K562 (cell line): Measurements from ENCODE around the gene ATE1. TPM values are rescaled to one million over a fixed set of nuclear protein-coding genes. Genes with fewer than 3 reads are reported as not detected.

ENCODE experiments used
- ATAC-seq: fragments of 200-7000 bp; cut with Tn5 transposase; 3 replicates; pipeline ENCODE4 v1.9.1; 2020; ENCODE audit warnings: moderate library complexity
- BruUV-seq: library from RNA; stranded (reverse); fragments of 400-500 nt; replicated peaks from 2 replicates; lab custom pipeline; 2021; lab: Mats Ljungman, UMichigan
- CTCF ChIA-PET: fragments of 300-600 bp; formaldehyde crosslinking; extraction: SDS; loops from one replicate; lab custom pipeline; 2021; ENCODE audit warnings: low intra/inter-chr PET ratio; lab: Yijun Ruan, JAX
- POLR2A ChIA-PET: fragments of 300-600, 350-650 bp; sonication (Branson Sonifier 250); formaldehyde crosslinking; extraction: SDS; loops from one replicate; lab custom pipeline; 2021; ENCODE audit warnings: antibody characterized with exemption, inconsistent platforms; lab: Yijun Ruan, JAX
- DNase-seq, 4 experiments: peaks; one replicate each; pipeline versions ENCODE4 v3.0.0 to v3.0.0-alpha.2; 2011 to 2018; ENCODE audit warnings: low spot score in 3 of 4, mixed read lengths in 3 of 4; ENCODE audit errors: extremely low read depth in 1 of 4
- FAIRE-seq: peaks from 2 replicates; lab custom pipeline; 2011; peaks lifted over from hg19 to GRCh38; lab: Jason Lieb, UNC
- H2AFZ ChIP-seq: 2 replicates; pipeline ENCODE4 v1.6.0; 2011; ENCODE audit warnings: low read depth, low read length, control low read depth, inconsistent platforms
- H3K27ac ChIP-seq: fragments of 200-600 bp; 3 replicates; pipeline ENCODE4 v1.8.0; 2011; ENCODE audit warnings: low read depth, mild to moderate bottlenecking, control low read depth, inconsistent platforms, low read length, moderate library complexity, mixed read lengths; ENCODE audit errors: extremely low read depth
- H3K27me3 ChIP-seq, 2 experiments: fragments of 300-600 bp in 1 of 2; 2 replicates in 1 of 2; 3 replicates in 1 of 2; pipeline versions ENCODE4 v1.6.0 to v1.8.0; 2011; ENCODE audit warnings: inconsistent platforms in 2 of 2, low read length in 2 of 2, mild to moderate bottlenecking in 1 of 2, mixed read lengths in 1 of 2, moderate library complexity in 1 of 2; ENCODE audit not compliant: control insufficient read depth in 2 of 2, insufficient read depth in 2 of 2
- H3K36me3 ChIP-seq: fragments of 300-600 bp; 3 replicates; pipeline ENCODE4 v1.8.0; 2011; ENCODE audit warnings: mild to moderate bottlenecking, low read length, inconsistent platforms; ENCODE audit not compliant: control insufficient read depth, insufficient read depth
- H3K4me1 ChIP-seq, 2 experiments: fragments of 200-600 bp in 1 of 2; replicated peaks in 1 of 2; 2 replicates in 1 of 2; 3 replicates in 1 of 2; pipeline versions ENCODE4 v1.5.1 to v1.8.0; 2011; ENCODE audit warnings: inconsistent platforms in 2 of 2, low read length in 2 of 2, mild to moderate bottlenecking in 1 of 2, mixed read lengths in 1 of 2, moderate library complexity in 1 of 2; ENCODE audit not compliant: control insufficient read depth in 2 of 2, insufficient read depth in 2 of 2
- H3K4me2 ChIP-seq: 2 replicates; pipeline ENCODE4 v1.6.1; 2011; ENCODE audit warnings: low read length, control low read depth, inconsistent platforms, mixed read lengths; ENCODE audit not compliant: insufficient read depth
- H3K4me3 ChIP-seq: fragments of 200-600 bp; sonication (generic), shearing (Covaris generic); 2 replicates; pipeline ENCODE4 v1.5.1; 2016; ENCODE audit warnings: control low read depth, inconsistent platforms
- H3K79me2 ChIP-seq: fragments of 200-600 bp; 3 replicates; pipeline ENCODE4 v1.8.0; 2011; ENCODE audit warnings: low read length, inconsistent platforms; ENCODE audit not compliant: control insufficient read depth, insufficient read depth
- H3K9ac ChIP-seq, 2 experiments: 2 replicates each; pipeline versions ENCODE4 v1.6.0 to v1.6.1; 2011; ENCODE audit warnings: low read depth in 2 of 2, low read length in 2 of 2, control low read depth in 1 of 2, inconsistent platforms in 1 of 2, mild to moderate bottlenecking in 1 of 2, mixed read lengths in 1 of 2; ENCODE audit not compliant: insufficient read depth in 1 of 2
- H3K9me1 ChIP-seq: one replicate; pipeline ENCODE4 v1.6.0; 2011; ENCODE audit warnings: inconsistent platforms, mild to moderate bottlenecking, low read length, moderate library complexity; ENCODE audit not compliant: control insufficient read depth, insufficient read depth
- H3K9me3 ChIP-seq: replicated peaks from 2 replicates; pipeline ENCODE4 v1.5.1; 2011; ENCODE audit warnings: low read depth, low read length, inconsistent platforms; ENCODE audit not compliant: control insufficient read depth, insufficient read depth
- H4K20me1 ChIP-seq: replicated peaks from 2 replicates; pipeline ENCODE4 v1.6.1; 2011; ENCODE audit warnings: low read length, inconsistent platforms, mixed read lengths; ENCODE audit not compliant: control insufficient read depth, insufficient read depth
- CXXC5 ChIP-seq: fragments of 250-450 bp; sonication (Bioruptor Pico); IDR thresholded peaks from 2 replicates; pipeline ENCODE4 v1.8.0; 2022; ENCODE audit warnings: inconsistent platforms, mild to moderate bottlenecking, moderate library complexity
- ESRRB ChIP-seq: fragments of 250-450 bp; sonication (Bioruptor Pico); IDR thresholded peaks from 2 replicates; pipeline ENCODE4 v1.5.0; 2020; ENCODE audit warnings: mild to moderate bottlenecking, moderate library complexity, borderline replicate concordance
- RCOR1 ChIP-seq, 2 experiments: IDR thresholded peaks; 2 replicates each; pipeline ENCODE4 v1.6.1; 2012; ENCODE audit warnings: low read depth in 2 of 2, low read length in 2 of 2, borderline replicate concordance in 1 of 2, improper control_type of control experiment in 1 of 2
- SP2 ChIP-seq: IDR thresholded peaks from 2 replicates; pipeline ENCODE4 v1.6.1; 2011; ENCODE audit warnings: mild to moderate bottlenecking, low read depth, low read length, moderate library complexity; ENCODE audit not compliant: poor library complexity, severe bottlenecking; ENCODE audit errors: extremely low read depth
- TARDBP ChIP-seq: fragments of 450-650 bp; IDR thresholded peaks from 2 replicates; pipeline ENCODE4 v1.6.1; 2016
- TBP ChIP-seq: optimal IDR thresholded peaks from 2 replicates; pipeline ENCODE3; 2011; ENCODE audit warnings: low read depth, low read length, improper control_type of control experiment
- U2AF1 ChIP-seq: fragments of 200-400 bp; formaldehyde crosslinking; optimal IDR thresholded peaks from 2 replicates; pipeline ENCODE3; 2017; ENCODE audit warnings: mild to moderate bottlenecking, low read depth, low read length, moderate library complexity
- ZBTB40 ChIP-seq, 2 experiments: fragments of 450-650 bp in 1 of 2; sonication (generic) in 1 of 2; formaldehyde crosslinking in 1 of 2; IDR thresholded peaks; 2 replicates each; pipeline versions ENCODE4 v1.7.1 to v1.9.0; 2016 to 2022; ENCODE audit warnings: inconsistent platforms in 1 of 2, mild to moderate bottlenecking in 1 of 2, missing genetic modification reagents in 1 of 2
- ZNF134 ChIP-seq: fragments of 250-450 bp; sonication (Bioruptor Pico); conservative IDR thresholded peaks from 2 replicates; pipeline ENCODE4 v1.4.0; 2020
- WGBS: fragments of 100-300 bp; shearing (Covaris generic); methylation state at CpG from one replicate; pipeline ENCODE4 v1.1.6; 2016; ENCODE audit warnings: low coverage, mixed read lengths; ENCODE audit not compliant: insufficient coverage; ENCODE audit errors: missing lambda C conversion rate; 5-methylcytosine and 5-hydroxymethylcytosine counted together
- in situ Hi-C: fragments of 300-500 bp; cut with MboI; formaldehyde crosslinking; loops from 4 replicates; pipeline ENCODE4 v1.15.0; 2018; ENCODE audit warnings: inconsistent platforms, mixed read lengths
- intact Hi-C: fragments of 100-400 bp; cut with micrococcal nuclease; formaldehyde crosslinking; loops from 2 replicates; pipeline ENCODE4 v1.14.2; 2022
- polyA plus RNA-seq, 8 experiments: library from polyadenylated mRNA; depleted of rRNA in 4 of 8; stranded (reverse) in 5 of 8; unstranded in 3 of 8; fragments of >200 nt; fragmentation: Nextera tagmentation in 2 of 8; fragmentation: Illumina TruSeq in 1 of 8; extraction: Ambion mirVana in 2 of 8; extraction: Trizol in 1 of 8; gene quantifications; 2 replicates each; pipeline versions ENCODE4 v1.2.1 to v1.2.3, GENCODE V29; 2011 to 2014; ENCODE audit warnings: inconsistent platforms in 1 of 8, missing spikeins in 1 of 8
- total RNA-seq, 7 experiments: library from RNA; depleted of rRNA in 6 of 7; stranded (reverse); fragments of >200 nt in 6 of 7; fragmentation: Illumina TruSeq in 2 of 7; extraction: Trizol in 2 of 7; gene quantifications; 2 replicates each; pipeline versions ENCODE4 v1.2.1 to v1.2.3, GENCODE V29; 2011 to 2021; ENCODE audit warnings: low replicate concordance in 1 of 7
- TF ChIP-seq, protein P1 (sequence below): fragments of 250-450 bp; sonication (Bioruptor Pico); IDR thresholded peaks from 2 replicates; pipeline ENCODE4 v1.4.0; 2020; ENCODE audit warnings: mild to moderate bottlenecking

ATE1 gene
- total and polyA plus RNA-seq, 9 of the 15 experiments (the other 6 are each of a cell fraction or from before 2014, with no cell fraction given): 3.0 to 14.2 (median 8.8) TPM

GRCh38 chr10:121974535-121975294, 46.9 kb upstream of the ATE1 start, which contains the start of gene NSMCE4A:
Gene NSMCE4A, minus strand, starts transcription at chr10:121975217. Its CDS starts 52 bp downstream, at chr10:121975165.
- Histone ChIP-seq H3K4me2 (peak within 1 kb of the TSS; percentile 72), H3K27me3 (no peaks in the 10 kb centered on the region), H3K27ac (peak within 1 kb of the TSS; percentile 78), H3K36me3 (peaks cover 14% of the 10 kb centered on the region; the same call in 2 of the 3 replicates), H3K4me1 (peaks cover 3 to 14% of the 10 kb centered on the region in 2 experiments; a peak in 3 of 5 replicates), H3K9ac (peak within 1 kb of the TSS; percentile 83 to 94), H3K9me1 (no peaks in the 10 kb centered on the region), H2AFZ (peak within 1 kb of the TSS; percentile 91), H4K20me1 (no peaks in the 10 kb centered on the region), H3K9me3 (no peaks in the 10 kb centered on the region), H3K4me3 (peak within 1 kb of the TSS; percentile 88), H3K79me2 (peaks cover 16% of the 10 kb centered on the region)
- FAIRE-seq (no peak), ATAC-seq (peak; percentile 96), DNase-seq (peak; percentile 63 to 79 (median 70))
- WGBS: under 1% methylated on average over 22 of the region's 101 CpGs
- CTCF ChIA-PET: no interaction called here
- no TSS peak for BruUV-seq
- POLR2A ChIA-PET: interaction anchor here (1.4 kb wide), 1 partner anchor 9 kb away, joined by 5 read pairs; no protein-coding TSS in a partner anchor
- intact Hi-C loops (no loop called here), in situ Hi-C loops (no loop called here)
- TF ChIP-seq U2AF1: peak; percentile 35
- TF ChIP-seq TARDBP: no peak
- TF ChIP-seq ESRRB (CRISPR knock-in tag): no peak
- TF ChIP-seq TBP: peak; percentile 12
- peak; percentile 66 for TF ChIP-seq ZBTB40 (IDR thresholded peaks at IDR 0.05)
- no peak for TF ChIP-seq ZBTB40 (CRISPR knock-in tag; IDR thresholded peaks at IDR 0.05)
- TF ChIP-seq RCOR1 (IDR thresholded peaks at IDR 0.05; ENCODE audit: borderline replicate concordance in 1 of 2, low read depth in 2 of 2, low read length in 2 of 2): peak in 1 of 2 experiments; percentile 59; a peak in 1 of 4 replicates
- peak; percentile 72 for TF ChIP-seq SP2
- TF ChIP-seq CXXC5 (CRISPR knock-in tag): peak; percentile 65
- TF ChIP-seq ZNF134 (CRISPR knock-in tag): no peak
- TF ChIP-seq, protein P1, sequence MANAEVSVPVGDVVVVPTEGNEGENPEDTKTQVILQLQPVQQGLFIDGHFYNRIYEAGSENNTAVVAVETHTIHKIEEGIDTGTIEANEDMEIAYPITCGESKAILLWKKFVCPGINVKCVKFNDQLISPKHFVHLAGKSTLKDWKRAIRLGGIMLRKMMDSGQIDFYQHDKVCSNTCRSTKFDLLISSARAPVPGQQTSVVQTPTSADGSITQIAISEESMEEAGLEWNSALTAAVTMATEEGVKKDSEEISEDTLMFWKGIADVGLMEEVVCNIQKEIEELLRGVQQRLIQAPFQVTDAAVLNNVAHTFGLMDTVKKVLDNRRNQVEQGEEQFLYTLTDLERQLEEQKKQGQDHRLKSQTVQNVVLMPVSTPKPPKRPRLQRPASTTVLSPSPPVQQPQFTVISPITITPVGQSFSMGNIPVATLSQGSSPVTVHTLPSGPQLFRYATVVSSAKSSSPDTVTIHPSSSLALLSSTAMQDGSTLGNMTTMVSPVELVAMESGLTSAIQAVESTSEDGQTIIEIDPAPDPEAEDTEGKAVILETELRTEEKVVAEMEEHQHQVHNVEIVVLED (CRISPR knock-in tag): peak; percentile 68
